HG03060 (cell line): Measurements from ENCODE around the gene PCSK7.
"Not testable (repeated sequence)": the region's sequence is repeated elsewhere in the genome, so short reads cannot be mapped to it uniquely, and the experiment has no call there.

Source experiments
- ATAC-seq: cut with Tn5 transposase; IDR thresholded peaks from one replicate; pipeline ENCODE4 v1.9.1; 2021; ENCODE audit warnings: low read depth, moderate number of reproducible peaks; ENCODE audit not compliant: unreplicated experiment

The PCSK7 gene

DNA sequence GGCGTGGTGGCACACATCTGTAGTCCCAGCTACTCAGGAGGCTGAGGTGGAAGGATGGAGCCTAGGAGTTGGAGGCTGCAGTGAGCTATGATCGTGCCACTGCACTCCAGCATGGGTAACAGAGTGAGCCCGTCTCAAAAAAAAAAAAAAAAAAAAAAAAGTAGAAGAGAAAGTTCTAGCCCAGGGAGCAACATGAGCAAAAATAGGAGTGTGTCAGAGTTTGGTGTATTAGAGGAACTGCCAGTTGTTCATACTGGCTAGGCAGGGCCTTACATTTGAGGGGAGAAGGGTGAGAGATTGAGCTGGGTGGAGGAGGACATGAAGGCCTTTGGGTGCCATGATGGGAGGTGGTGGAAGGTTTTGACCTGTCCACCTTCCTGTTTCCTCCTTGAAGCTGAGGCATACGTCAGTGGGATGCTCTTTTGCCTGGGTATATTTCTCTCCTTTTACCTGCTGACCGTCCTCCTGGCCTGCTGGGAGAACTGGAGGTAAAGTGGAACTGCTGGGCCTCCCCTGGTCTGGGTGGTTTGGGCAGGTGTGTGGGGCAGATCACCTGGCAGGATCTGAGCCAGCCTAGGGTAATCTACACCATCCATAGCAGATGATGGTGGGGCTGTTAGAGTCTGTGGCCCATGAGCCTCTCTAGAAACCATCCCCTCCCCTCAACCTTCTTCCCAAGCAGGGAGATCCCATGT, 46.0 kb downstream of the PCSK7 start:
- ATAC-seq, result no peak

DNA sequence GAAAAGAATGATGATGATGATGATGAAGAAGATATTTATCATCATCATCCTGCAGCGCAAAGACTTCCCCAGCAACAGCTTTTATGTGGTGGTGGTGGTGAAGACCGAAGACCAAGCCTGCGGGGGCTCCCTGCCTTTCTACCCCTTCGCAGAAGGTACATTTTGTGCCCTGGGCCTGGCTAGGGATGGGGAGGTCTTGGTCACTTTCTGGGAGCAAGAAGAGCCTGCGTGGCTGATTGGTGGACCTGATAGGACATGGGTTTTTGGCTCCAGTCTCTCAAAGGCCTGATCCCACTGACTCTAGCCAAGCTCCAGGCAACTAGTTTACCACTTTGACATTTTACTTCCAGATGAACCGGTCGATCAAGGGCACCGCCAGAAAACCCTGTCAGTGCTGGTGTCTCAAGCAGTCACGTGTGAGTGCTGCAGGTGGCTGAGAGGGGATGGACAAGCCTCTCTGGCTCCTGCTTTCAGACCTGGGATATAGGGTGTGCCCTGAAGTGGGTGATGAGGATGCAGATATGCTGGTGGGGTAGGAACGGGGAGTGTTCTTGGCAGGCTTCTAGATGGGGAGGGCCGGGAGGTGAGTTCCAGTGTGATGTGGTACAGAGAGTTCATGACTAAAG, 48.0 kb downstream of the PCSK7 start:
- no peak for ATAC-seq

DNA sequence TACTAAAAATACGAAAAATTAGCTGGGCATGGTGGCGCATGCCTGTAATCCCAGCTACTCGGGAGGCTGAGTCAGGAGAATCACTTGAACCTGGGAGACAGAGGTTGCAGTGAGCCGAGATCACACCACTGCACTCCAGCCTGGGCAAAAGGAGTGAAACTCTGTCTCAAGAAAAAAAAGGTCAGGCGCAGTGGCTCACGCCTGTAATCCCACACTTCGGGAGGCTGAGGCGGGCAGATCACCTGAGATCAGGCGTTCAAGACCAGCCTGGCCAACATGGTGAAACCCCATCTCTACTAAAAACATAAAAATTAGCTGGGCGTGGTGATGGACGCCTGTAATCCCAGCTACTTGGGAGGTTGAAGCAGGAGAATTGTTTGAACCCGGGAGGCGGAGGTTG, 48.7 kb downstream of the PCSK7 start:
- ATAC-seq, result not testable (repeated sequence)

DNA sequence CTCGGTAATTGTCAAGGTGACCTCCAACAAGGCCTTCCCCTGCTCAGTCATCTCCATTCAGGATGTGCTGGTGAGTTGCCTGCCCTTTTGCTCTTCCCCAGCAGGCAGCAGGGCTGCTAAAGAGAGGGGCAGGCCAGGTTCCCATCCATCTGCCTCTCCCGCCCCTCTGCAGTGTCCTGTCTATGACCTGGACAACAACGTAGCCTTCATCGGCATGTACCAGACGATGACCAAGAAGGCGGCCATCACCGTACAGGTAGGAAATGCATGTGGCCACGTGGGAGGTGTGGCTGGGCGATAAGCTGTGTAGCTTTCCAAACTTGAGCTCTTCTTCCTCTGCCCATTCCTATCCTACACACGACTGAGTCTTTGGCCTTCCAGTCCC, 49.3 kb downstream of the PCSK7 start:
- no peak for ATAC-seq

DNA sequence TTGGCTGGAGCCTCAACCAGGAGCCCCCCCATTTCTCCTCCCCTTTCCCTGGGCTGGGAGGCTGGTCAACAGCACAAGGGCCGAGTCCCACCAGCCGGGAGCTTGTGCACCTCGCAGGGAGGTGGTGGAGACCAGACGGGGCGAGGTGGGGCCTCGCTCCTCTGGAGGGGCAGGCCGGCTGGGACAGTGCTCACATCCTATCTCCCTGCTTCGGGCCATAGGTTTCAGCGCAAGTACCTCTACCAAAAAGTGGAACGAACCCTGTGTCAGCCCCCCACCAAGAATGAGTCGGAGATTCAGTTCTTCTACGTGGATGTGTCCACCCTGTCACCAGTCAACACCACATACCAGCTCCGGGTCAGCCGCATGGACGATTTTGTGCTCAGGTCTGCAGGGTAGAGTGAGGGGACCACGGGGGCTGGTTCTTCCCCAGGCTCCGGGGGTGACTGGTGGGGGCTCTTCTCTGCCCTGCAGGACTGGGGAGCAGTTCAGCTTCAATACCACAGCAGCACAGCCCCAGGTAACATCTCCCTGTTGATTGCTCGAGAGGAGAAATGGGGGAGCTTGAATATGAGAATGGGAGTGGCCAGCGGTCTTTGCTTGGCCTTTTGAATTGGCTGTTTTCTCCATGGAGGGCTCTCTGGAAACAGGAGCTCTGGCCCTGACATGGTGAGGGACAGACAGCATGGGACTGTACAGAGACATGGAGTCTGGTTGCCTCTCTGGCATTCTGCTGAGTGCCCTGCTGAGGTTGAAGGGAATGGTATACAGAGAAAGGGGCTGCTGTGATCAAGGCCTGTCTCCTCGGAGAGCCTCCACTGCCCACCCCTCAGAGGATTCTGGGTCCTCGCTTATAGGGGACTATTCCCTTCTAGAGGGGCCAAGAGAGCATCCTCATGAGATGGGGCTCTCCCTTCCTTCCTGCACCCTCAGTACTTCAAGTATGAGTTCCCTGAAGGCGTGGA, 50.0 kb downstream of the PCSK7 start:
- no peak for ATAC-seq

DNA sequence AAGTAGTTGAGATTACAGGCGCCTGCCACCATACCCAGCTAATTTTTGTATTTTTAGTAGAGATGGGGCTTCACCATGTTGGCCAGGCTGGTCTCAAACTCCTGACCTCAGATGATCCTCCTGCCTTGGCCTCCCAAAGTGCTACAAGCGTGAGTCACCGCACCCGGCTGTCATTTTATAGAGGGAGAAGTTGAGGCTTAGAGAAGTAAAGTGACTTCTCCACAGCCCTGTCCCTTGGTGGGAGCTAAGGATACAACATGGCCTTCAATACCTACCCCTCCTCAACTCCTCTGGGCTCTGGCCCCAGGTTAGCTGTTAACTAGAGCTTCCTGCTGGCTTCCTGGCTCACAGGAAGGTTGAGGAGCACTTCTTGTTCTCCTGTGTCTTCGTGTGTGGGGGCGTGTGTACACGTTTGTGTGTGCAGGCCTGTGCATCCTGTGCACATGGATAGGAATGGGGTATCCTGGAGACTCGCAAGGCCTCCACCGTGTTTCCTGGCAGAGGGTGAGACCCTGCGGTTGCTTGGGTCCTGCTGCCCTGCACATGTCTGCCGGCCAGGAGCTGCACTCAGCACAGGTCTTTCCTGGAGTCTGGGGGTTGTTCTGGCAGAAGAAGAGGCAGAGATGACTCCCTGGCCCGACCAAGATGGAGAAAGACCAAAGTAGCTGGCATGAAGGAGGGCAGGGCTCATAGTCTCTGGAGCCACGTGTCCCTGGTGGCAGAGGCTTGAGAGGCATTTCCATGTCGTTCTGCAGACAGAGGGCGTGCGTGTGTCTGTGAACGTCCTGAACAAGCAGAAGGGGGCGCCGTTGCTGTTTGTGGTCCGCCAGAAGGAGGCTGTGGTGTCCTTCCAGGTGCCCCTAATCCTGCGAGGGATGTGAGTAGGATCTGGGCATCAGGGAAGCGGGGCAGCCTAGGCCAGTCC, 51.0 kb downstream of the PCSK7 start:
- ATAC-seq, result no peak

DNA sequence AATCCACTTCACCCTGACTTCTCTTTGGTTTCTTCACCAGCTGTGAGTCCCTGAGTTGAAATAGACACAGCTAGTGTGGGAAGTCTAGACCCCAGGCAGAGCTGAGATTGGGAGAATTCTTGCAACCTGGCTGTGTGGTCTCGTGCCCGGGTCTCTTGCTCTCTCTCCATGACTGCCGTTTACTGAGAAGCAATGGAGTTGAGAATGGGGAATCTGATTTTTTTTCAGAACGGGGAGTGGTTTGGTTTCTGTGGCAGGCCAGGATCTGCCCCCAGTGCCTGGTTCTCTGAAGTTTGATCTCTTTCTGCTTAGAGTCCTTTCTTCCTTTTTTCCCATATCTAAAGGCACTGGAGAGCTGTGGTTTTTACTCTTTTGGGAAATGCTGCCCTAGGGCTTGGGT, 51.9 kb downstream of the PCSK7 start:
- no peak for ATAC-seq

DNA sequence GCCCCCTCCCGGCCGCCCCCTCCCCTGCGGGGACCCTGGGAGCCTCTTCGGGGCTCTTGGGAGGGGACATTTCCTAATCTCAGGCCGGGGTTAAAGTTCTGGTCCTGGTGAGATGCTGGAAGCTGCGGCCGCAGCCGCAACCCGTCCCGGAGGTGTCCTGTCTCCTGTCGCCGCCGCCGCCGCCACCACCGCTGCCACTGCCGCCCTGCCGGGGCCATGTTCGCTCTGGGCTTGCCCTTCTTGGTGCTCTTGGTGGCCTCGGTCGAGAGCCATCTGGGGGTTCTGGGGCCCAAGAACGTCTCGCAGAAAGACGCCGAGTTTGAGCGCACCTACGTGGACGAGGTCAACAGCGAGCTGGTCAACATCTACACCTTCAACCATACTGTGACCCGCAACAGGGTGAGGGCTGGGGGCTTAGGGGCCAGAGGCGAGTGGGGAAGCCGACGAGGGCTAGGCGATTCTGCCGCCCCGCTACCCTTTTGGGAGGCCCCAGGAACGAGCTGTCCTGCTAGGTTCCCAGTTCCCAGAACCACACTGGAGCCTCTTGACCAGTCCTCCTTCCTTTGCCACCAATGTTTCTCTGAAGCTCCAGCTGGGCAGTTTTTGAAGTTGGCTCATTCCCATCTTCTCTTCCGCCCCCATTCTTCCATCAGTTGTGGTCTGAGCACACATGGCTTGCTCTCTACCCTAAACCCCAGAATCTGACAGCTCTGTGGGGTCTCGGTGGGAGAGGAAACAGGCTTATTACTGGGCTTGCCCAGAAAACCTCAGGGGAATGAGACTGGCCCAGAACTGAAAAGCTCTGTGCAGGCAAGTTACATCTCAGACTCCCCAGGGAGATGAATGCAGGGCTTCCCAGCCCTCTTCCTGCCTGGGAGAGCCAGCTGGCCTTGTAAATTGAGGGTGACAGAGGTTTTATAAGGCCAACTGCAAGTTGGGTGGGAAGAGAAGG, 52.5 kb downstream of the PCSK7 start:
- no peak for ATAC-seq

DNA sequence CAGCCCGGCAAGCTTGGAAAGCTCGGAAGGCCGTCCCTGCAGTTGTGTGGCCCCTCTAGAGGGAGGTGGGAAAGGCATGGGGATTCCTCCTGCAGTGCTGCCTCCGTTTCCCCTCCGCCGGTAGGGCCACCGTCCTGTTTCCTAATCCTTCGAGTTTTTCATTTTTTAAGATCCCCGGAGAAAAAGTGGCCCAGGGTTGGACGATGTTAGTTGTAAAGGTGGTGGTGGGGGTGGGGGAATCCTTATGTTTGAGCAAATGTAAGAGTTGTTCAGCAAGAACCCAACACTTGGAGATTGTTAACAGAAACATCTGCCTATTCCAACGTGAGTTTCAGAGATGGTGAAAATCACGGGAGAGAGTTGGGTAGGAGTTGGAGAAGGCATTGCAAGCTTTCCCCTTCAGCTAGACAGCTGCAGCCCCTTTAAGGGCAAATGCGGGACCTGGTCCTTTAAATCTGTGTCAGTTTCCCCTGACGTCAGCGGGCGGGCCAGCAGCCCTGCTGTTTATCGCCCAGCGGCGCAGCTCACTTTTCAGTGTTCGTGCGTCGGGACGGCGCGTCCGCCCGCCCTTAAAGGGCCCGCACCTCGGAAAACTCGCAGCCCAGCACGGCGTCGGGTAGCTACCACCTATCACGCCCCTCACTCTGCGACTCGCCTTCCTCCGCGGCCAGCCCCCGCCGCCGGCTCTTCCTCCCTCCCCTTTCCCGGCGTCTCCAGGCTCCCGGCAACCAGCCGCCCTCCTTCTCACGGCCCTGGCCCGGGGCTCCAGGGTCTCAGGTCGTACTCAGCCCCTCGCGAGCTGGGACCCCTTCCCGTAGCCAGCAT, 53.5 kb downstream of the PCSK7 start, which contains the start of gene SIDT2:
Gene SIDT2 (plus strand): TSS at position 534 of the 825 bp plus-strand sequence. CDS start 521 bp downstream, outside the sequence.
- peak; percentile 71 for ATAC-seq

DNA sequence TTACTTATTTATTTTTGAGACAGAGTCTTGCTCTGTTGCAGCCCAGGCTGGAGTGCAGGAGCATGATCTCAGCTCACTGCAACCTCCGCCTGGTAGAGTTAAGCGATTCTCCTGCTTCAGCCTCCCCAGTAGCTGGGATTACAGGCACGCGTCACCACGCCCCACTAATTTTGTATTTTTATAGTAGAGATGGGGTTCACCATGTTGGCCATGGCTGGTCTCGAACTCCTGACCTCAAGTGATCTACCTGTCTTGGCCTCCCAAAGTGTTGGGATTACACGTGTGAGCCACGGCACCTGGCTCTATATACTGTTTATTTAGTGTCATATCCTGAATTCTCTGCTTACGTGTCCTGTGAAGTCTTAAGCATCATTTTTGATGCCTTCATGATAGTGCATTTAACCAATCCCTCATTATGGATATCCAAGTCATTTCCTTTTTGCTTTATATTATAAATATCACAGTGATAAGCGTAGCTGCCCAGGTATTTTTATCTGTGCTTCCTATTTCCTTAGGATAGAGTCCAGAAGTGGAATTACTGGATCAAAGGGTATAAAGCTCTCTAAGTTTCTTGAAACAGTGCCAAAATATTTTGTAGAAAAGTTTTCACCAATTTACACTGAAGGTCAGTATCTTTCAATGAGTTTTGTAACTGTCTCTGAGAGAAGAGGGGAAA, 54.2 kb downstream of the PCSK7 start:
- no peak for ATAC-seq

DNA sequence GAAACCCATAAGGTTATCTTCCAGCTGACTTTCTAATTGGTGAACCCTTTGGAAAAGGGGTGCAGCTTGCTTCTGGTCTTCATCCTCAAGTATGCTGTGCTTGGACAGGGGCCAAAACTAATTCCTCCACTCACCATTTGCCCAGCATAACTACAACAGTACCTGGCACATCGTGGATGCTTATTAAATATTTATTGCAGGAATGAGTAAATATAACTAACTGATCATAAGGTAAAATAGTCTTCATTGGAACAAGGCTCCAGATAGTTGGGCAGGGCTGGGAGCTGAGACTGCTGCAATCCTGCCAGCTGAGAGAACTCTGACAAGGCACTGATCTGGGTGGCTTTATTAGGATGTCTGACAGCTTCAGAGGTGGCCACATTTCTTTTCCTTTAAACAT, 55.7 kb downstream of the PCSK7 start:
- ATAC-seq, result no peak

DNA sequence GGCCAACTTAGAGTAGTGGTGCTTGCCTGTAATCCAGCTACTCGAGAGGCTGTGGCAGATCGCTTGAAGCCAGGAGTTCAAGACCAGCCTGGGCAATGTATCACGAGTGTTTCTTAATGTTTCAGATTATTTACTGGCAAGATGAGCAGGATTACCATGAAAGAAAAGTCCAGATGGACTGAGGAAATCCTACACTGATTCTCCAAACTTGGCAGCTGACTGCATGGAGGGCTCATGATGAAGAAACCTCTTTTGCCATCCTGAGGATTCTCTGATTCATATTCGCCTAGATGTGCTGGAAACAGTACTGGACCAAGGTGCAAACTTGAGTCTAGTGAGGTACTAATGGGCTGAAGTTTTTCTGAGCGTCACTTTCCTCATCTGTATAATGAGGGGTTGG, 56.1 kb downstream of the PCSK7 start:
- ATAC-seq, result no peak

DNA sequence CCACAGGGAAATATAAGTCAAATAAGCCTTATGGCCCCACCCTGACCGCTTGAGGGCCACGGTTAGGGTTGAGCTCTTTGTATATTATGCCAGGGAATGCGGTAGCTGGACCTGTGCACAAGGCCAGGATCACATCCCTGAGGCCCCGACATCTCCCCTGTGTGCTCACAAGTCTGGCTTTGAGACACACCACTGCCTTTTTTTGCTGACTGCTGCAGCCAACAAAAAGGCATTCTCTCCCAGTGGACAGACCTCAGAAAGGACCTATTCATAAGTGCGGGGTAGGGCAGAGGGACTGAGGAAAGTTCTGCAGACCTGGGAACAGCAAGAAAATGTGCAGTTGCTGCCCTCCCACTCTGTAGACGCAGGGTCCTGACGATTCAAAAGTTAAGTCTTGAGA, 56.8 kb downstream of the PCSK7 start:
- ATAC-seq, result no peak

DNA sequence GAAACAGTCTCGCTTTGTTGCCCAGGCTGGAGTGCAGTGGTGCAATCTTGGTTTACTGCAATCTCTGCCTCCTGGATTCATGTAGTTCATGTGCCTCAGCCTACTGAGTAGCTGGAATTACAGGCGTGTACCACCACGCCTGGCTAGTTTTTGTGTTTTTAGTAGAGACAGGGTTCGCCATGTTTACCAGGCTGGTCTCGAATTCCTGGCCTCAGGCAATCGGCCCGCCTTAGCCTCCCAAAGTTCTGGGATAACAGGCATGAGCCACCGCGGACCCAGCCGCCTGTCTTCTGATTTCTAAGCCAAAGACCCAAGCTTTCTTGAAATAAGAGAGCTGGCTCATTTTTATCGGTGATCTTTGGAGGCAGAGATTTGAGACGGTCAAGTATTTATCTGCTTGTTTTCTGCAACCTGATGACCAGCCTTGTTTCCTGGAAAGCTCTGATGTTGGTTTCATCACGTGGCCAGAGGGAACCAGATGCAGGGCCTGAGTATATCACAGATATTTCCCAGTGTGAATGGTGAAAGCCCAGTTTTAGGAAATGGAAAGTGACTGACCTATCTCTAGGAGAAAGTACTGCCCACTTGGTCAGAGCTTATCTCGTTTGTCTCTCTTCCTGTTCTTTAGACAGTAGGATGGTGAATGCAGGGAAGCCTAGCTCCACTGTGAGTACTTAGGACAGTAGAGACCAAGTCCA, 59.0 kb downstream of the PCSK7 start:
- no peak for ATAC-seq

DNA sequence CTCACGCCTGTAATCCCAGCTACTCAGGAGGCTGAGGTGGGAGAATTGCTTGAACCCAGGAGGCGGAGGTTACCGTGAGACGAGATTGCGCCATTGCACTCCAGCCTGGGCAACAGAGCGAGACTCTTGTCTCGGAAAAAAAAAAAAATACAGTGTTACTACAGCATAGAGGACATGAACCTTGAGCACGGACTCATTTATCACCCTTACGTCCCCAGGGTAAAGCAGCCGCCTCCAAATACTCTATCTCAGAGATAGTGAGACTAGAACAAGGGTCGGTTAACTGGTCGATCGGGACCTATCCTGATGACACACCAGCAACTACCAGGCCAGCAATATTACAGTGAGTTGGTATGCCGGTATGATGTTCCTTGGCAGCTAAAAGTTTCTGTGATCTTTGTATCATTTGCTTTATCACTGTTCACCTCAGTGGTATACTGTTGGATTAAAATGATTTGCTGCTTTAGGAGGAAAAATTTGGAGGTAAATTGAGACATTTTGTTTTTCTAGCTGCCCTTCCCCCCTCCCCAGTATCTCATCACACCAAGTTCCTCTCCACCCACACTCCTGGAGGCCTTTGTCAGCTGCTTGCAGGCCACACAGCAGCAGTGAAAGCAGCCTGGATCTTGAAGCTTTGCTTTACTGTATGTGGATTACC, 60.3 kb downstream of the PCSK7 start:
- no peak for ATAC-seq

DNA sequence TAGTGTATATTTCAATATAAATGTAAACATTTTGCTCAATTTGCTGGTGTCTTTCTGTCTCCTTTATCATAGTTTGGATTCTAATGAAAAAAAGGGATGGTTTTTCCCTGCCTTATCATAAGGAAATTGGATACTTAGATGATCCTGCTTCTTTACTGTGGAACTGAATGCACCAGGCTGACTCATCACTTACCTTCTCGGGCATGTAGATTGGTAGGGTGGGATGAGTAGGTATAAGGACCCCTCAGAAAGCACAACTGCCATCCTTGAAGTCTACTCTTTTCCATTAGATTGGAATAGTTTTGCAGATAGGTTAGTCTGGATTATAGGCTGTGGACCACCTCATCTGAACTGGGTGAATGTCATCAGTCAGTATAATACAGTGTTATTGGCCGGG, 60.9 kb downstream of the PCSK7 start:
- no peak for ATAC-seq

DNA sequence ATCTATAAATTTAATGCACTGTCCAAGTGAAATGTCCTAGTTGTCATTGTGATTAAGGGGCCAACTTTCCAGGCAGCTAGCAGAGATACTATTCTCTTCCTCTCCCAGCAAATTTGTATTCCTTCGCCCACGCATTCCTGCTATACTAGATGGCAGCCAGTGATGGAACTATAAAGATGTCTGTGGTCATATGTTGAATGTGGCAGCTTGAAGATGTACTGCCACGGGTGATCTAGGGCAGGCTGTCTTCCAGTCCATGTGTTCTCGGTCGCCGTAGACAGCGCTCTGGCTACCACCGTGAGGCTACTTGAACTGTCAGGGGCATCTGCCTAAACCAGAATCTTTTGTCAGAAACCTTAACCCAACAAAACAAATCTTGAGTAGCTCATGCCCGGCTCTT, 61.7 kb downstream of the PCSK7 start:
- no peak for ATAC-seq
